Measurements from ENCODE around the gene IFITM10.
"Not testable (repeated sequence)": the region's sequence is repeated elsewhere in the genome, so short reads cannot be mapped to it uniquely, and the experiment has no call there.

The IFITM10 gene

GRCh38 chr11:1690167-1691025, 60.0 kb downstream of the IFITM10 start:
- no peak overlapping the region for H3K4me3 ChIP-seq (ENCODE audit: control insufficient read depth, low read depth, low read length)
- no peak for TF ChIP-seq CTCF (conservative IDR thresholded peaks at IDR 0.05; ENCODE audit: control insufficient read depth, insufficient read depth, low read depth, low read length)
- DNase-seq (ENCODE audit: low read depth): no peak

- H3K4me3 ChIP-seq (ENCODE audit: control insufficient read depth, low read depth, low read length); DNase-seq (ENCODE audit: low read depth): not testable (repeated sequence)
Measured at GRCh38 chr11:1689250-1690166, 60.9 kb downstream of the IFITM10 start.

- H3K4me3 ChIP-seq (ENCODE audit: control insufficient read depth, low read depth, low read length); DNase-seq (ENCODE audit: low read depth): not testable (repeated sequence)
Measured at GRCh38 chr11:1688336-1688947, 62.0 kb downstream of the IFITM10 start.

- not testable (repeated sequence) for H3K4me3 ChIP-seq (ENCODE audit: control insufficient read depth, low read depth, low read length); DNase-seq (ENCODE audit: low read depth)
Measured at GRCh38 chr11:1686220-1686619, 64.2 kb downstream of the IFITM10 start.

GRCh38 chr11:1684886-1685874, 65.2 kb downstream of the IFITM10 start:
- not testable (repeated sequence) for DNase-seq (ENCODE audit: low read depth); H3K4me3 ChIP-seq (ENCODE audit: control insufficient read depth, low read depth, low read length)

GRCh38 chr11:1683904-1684572, 66.4 kb downstream of the IFITM10 start:
- not testable (repeated sequence) for DNase-seq (ENCODE audit: low read depth); H3K4me3 ChIP-seq (ENCODE audit: control insufficient read depth, low read depth, low read length)

- not testable (repeated sequence) for H3K4me3 ChIP-seq (ENCODE audit: control insufficient read depth, low read depth, low read length); DNase-seq (ENCODE audit: low read depth)
Measured at GRCh38 chr11:1683216-1683615, 67.2 kb downstream of the IFITM10 start.
